CD4-positive, alpha-beta T cell treated with Interleukin-4 for 1 hour (primary cell): Measurements from ENCODE around the gene TRIL.

ENCODE experiments used
- DNase-seq, 2 donors: peaks; one replicate each; pipeline ENCODE4 v3.0.0-alpha.2; 2020 to 2022

The TRIL gene

GRCh38 chr7:28958235-28958979 is at the start of gene TRIL:
Gene TRIL (minus strand): TSS chr7:28958330. CDS start chr7:28958046, 284 bp downstream.
- no peak for DNase-seq

- DNase-seq = no peak
Observed at GRCh38 chr7:29007127-29007526, 49.0 kb upstream of the TRIL start.

- no peak for DNase-seq
Observed at GRCh38 chr7:29005829-29006228, 47.7 kb upstream of the TRIL start.

- no peak for DNase-seq
Observed at GRCh38 chr7:29005406-29005805, 47.3 kb upstream of the TRIL start.

- DNase-seq = no peak
Observed at GRCh38 chr7:29003703-29004102, 45.6 kb upstream of the TRIL start.

- no peak for DNase-seq
Observed at GRCh38 chr7:29000717-29001076, 42.6 kb upstream of the TRIL start.

- no peak for DNase-seq
Observed at GRCh38 chr7:28999895-29000716, 42.0 kb upstream of the TRIL start.

- DNase-seq = no peak
Observed at GRCh38 chr7:28999427-28999826, 41.3 kb upstream of the TRIL start.

GRCh38 chr7:28998105-28998504 is 40.0 kb upstream of the TRIL start:
- no peak for DNase-seq

GRCh38 chr7:28996836-28997235 is 38.7 kb upstream of the TRIL start:
- no peak for DNase-seq

GRCh38 chr7:28993371-28993770 is 35.2 kb upstream of the TRIL start:
- no peak for DNase-seq

GRCh38 chr7:28992798-28993197 is 34.7 kb upstream of the TRIL start:
- no peak for DNase-seq

- DNase-seq = no peak
Observed at GRCh38 chr7:28990200-28990960, 32.2 kb upstream of the TRIL start.

- no peak for DNase-seq
Observed at GRCh38 chr7:28989211-28989980, 31.3 kb upstream of the TRIL start.

GRCh38 chr7:28988810-28989209 is 30.7 kb upstream of the TRIL start:
- no peak for DNase-seq

GRCh38 chr7:28988091-28988490 is 30.0 kb upstream of the TRIL start:
- no peak for DNase-seq

GRCh38 chr7:28986765-28987110 is 28.6 kb upstream of the TRIL start:
- no peak for DNase-seq

GRCh38 chr7:28986028-28986764 is 28.1 kb upstream of the TRIL start:
- no peak for DNase-seq

- DNase-seq = no peak
Observed at GRCh38 chr7:28984631-28985030, 26.5 kb upstream of the TRIL start.

- DNase-seq = no peak
Observed at GRCh38 chr7:28984217-28984616, 26.1 kb upstream of the TRIL start.

GRCh38 chr7:28983396-28984190 is 25.5 kb upstream of the TRIL start:
- no peak for DNase-seq

- no peak for DNase-seq
Observed at GRCh38 chr7:28981161-28981465, 23.0 kb upstream of the TRIL start.
